Retinal pigment epithelial cell (primary cell): ENCODE data around the gene DGKE.

Source experiments
- DNase-seq: peaks from one replicate; pipeline ENCODE4 v3.0.0-alpha.2; 2010; ENCODE audit warnings: low read depth
- H3K4me3 ChIP-seq: 2 replicates; pipeline ENCODE4 v1.5.1; 2011; ENCODE audit warnings: mild to moderate bottlenecking, low read length, control low read depth, moderate library complexity
- CTCF ChIP-seq: conservative IDR thresholded peaks from 2 replicates; pipeline ENCODE4 v1.5.1; 2011; ENCODE audit warnings: low read depth, low read length, control low read depth, inconsistent platforms

The DGKE gene

GRCh38 chr17:56866496-56866895 is 32.5 kb downstream of the DGKE start:
- no peak overlapping the region for H3K4me3 ChIP-seq
- TF ChIP-seq CTCF = no peak
- DNase-seq = no peak

GRCh38 chr17:56867948-56868376 is 34.0 kb downstream of the DGKE start:
- DNase-seq = no peak
- TF ChIP-seq CTCF = no peak
- H3K4me3 ChIP-seq = no peak overlapping the region

- DNase-seq = no peak
- TF ChIP-seq CTCF = no peak
- no peak overlapping the region for H3K4me3 ChIP-seq
These were observed 34.8 kb downstream of the DGKE start for GRCh38 chr17:56868716-56869115.

- no peak for TF ChIP-seq CTCF
- no peak for DNase-seq
- no peak overlapping the region for H3K4me3 ChIP-seq
These were observed 36.2 kb downstream of the DGKE start for GRCh38 chr17:56870081-56870651.

GRCh38 chr17:56876766-56877179 is 42.8 kb downstream of the DGKE start:
- no peak for DNase-seq
- no peak for TF ChIP-seq CTCF
- no peak overlapping the region for H3K4me3 ChIP-seq

- no peak for DNase-seq
- no peak overlapping the region for H3K4me3 ChIP-seq
- TF ChIP-seq CTCF = no peak
These were observed 45.3 kb downstream of the DGKE start for GRCh38 chr17:56879280-56879679.

GRCh38 chr17:56880133-56880532 is 46.2 kb downstream of the DGKE start:
- TF ChIP-seq CTCF = no peak
- DNase-seq = no peak
- H3K4me3 ChIP-seq = no peak overlapping the region
